LNCAP (cell line): ENCODE data around the gene KCNMA1.

Source experiments
- CTCF ChIP-seq: fragments of 450-650 bp; IDR thresholded peaks from 2 replicates; pipeline ENCODE4 v1.5.1; 2017; ENCODE audit warnings: mild to moderate bottlenecking

Gene KCNMA1

GRCh38 chr10:76995023-76995422 lies 642.6 kb downstream of the KCNMA1 start:
- TF ChIP-seq CTCF, result no peak

- no peak for TF ChIP-seq CTCF
These were observed 644.4 kb downstream of the KCNMA1 start for GRCh38 chr10:76993213-76993612.

- TF ChIP-seq CTCF, result no peak
These were observed 645.1 kb downstream of the KCNMA1 start for GRCh38 chr10:76992467-76992866.

- TF ChIP-seq CTCF, result no peak
These were observed 646.0 kb downstream of the KCNMA1 start for GRCh38 chr10:76991621-76992020.

- no peak for TF ChIP-seq CTCF
These were observed 647.0 kb downstream of the KCNMA1 start for GRCh38 chr10:76990561-76990960.

GRCh38 chr10:76984559-76985443 lies 652.8 kb downstream of the KCNMA1 start:
- TF ChIP-seq CTCF, result peak; percentile 99

- no peak for TF ChIP-seq CTCF
These were observed 654.0 kb downstream of the KCNMA1 start for GRCh38 chr10:76983624-76984023.

GRCh38 chr10:76982671-76983070 lies 654.9 kb downstream of the KCNMA1 start:
- no peak for TF ChIP-seq CTCF
